Endothelial cell of umbilical vein (primary cell): ENCODE measurements around the gene GLYATL2.

Experiments used
- POLR2A ChIP-seq: IDR thresholded peaks from 2 replicates; pipeline ENCODE4 v1.6.1; 2012; ENCODE audit warnings: low read depth, mild to moderate bottlenecking, control low read depth, low read length
- POLR2AphosphoS5 ChIP-seq: IDR thresholded peaks from 2 replicates; pipeline ENCODE4 v1.6.1; 2012; ENCODE audit warnings: low read depth, mild to moderate bottlenecking, control low read depth, low read length, moderate library complexity; ENCODE audit not compliant: insufficient read depth
- TF ChIP-seq, protein P1 (sequence below), 2 donors: IDR thresholded peaks; 1 replicate in 1 of 2; 2 replicates in 1 of 2; pipeline ENCODE4 v1.5.1; 2011; ENCODE audit warnings: low read length in 2 of 2, mild to moderate bottlenecking in 2 of 2, moderate library complexity in 2 of 2, control low read depth in 1 of 2, inconsistent platforms in 1 of 2, low read depth in 1 of 2; ENCODE audit not compliant: insufficient read depth in 1 of 2; ENCODE audit errors: extremely low read depth in 1 of 2

DNA sequence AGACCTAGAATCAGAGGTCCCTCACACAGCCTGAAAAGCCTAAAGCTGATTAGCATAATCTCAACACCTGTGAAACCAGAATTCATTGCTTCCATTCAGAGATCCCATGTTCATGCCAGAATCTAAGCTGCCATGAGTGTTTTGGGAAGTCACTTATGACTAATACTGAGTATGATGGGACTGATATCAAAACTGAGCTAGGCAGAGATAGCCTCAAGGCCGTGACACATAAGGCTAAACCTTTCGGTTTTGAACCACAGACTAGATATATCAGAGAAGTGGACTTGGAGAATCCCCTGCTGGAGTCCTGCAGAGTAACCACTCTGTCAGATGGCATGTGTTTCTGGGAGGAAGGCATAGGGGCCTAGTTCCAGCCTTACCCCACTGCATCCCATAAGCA is 23.1 kb upstream of the GLYATL2 start:
- TF ChIP-seq, protein P1, sequence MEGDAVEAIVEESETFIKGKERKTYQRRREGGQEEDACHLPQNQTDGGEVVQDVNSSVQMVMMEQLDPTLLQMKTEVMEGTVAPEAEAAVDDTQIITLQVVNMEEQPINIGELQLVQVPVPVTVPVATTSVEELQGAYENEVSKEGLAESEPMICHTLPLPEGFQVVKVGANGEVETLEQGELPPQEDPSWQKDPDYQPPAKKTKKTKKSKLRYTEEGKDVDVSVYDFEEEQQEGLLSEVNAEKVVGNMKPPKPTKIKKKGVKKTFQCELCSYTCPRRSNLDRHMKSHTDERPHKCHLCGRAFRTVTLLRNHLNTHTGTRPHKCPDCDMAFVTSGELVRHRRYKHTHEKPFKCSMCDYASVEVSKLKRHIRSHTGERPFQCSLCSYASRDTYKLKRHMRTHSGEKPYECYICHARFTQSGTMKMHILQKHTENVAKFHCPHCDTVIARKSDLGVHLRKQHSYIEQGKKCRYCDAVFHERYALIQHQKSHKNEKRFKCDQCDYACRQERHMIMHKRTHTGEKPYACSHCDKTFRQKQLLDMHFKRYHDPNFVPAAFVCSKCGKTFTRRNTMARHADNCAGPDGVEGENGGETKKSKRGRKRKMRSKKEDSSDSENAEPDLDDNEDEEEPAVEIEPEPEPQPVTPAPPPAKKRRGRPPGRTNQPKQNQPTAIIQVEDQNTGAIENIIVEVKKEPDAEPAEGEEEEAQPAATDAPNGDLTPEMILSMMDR (IDR thresholded peaks at IDR 0.05; ENCODE audit: extremely low read depth in 1 of 2, insufficient read depth in 1 of 2, low read depth in 1 of 2, low read length in 2 of 2), result no peak
- TF ChIP-seq POLR2A (no peak), POLR2AphosphoS5 (no peak)
